Panc1 (cell line): ENCODE data around the gene TSEN15. TPM values are rescaled to one million over a fixed set of nuclear protein-coding genes. Genes with fewer than 3 reads are reported as not detected.

ENCODE experiments used
- ATAC-seq: fragments of 200-7000 bp; cut with Tn5 transposase; 2 replicates; pipeline ENCODE4 v1.9.1; 2020; ENCODE audit warnings: mild to moderate bottlenecking, moderate library complexity
- BruUV-seq: library from RNA; stranded (reverse); fragments of 400-500 nt; replicated peaks from 2 replicates; lab custom pipeline; 2021; lab: Mats Ljungman, UMichigan
- CTCF ChIA-PET: fragments of 300-600 bp; sonication (Branson Sonifier 250); formaldehyde crosslinking; loops from one replicate; lab custom pipeline; 2022; ENCODE audit warnings: antibody characterized with exemption; lab: Charles Lee
- POLR2A ChIA-PET: fragments of 300-600 bp; sonication (Branson Sonifier 250); formaldehyde crosslinking; loops from one replicate; lab custom pipeline; 2022; ENCODE audit warnings: antibody characterized with exemption; lab: Charles Lee
- DNase-seq: peaks from one replicate; pipeline ENCODE4 v3.0.0-alpha.2; 2010; ENCODE audit warnings: low read depth, low spot score
- H3K27ac ChIP-seq: 2 replicates; pipeline ENCODE4 v1.5.1; 2011; ENCODE audit warnings: mild to moderate bottlenecking, low read length, inconsistent platforms
- H3K27me3 ChIP-seq: fragments of 200-500 bp; sonication (Bioruptor generic); 2 replicates; pipeline ENCODE4 v1.6.0; 2014; ENCODE audit warnings: low read length, inconsistent platforms; ENCODE audit not compliant: control insufficient read depth, insufficient read depth
- H3K36me3 ChIP-seq: fragments of 200-500 bp; sonication (Bioruptor generic); 2 replicates; pipeline ENCODE4 v1.5.1; 2014; ENCODE audit warnings: inconsistent platforms, mild to moderate bottlenecking, low read length, moderate library complexity; ENCODE audit not compliant: control insufficient read depth, insufficient read depth
- H3K4me1 ChIP-seq: 2 replicates; pipeline ENCODE4 v1.5.1; 2011; ENCODE audit warnings: inconsistent platforms, mild to moderate bottlenecking, low read length, moderate library complexity; ENCODE audit not compliant: control insufficient read depth, insufficient read depth
- H3K4me3 ChIP-seq, 2 experiments: 2 replicates each; pipeline ENCODE4 v1.5.1; 2011 to 2012; ENCODE audit warnings: low read depth in 2 of 2, low read length in 2 of 2, mild to moderate bottlenecking in 2 of 2, inconsistent platforms in 1 of 2, moderate library complexity in 1 of 2
- H3K9me3 ChIP-seq: fragments of 200-500 bp; sonication (Bioruptor generic); 2 replicates; pipeline ENCODE4 v1.5.1; 2014; ENCODE audit warnings: low read depth, mild to moderate bottlenecking, inconsistent platforms, low read length, moderate library complexity; ENCODE audit not compliant: control insufficient read depth, insufficient read depth
- CTCF ChIP-seq: fragments of 450-650 bp; IDR thresholded peaks from 2 replicates; pipeline ENCODE4 v1.5.1; 2017; ENCODE audit warnings: mild to moderate bottlenecking
- POLR2AphosphoS5 ChIP-seq: IDR thresholded peaks from 2 replicates; pipeline ENCODE4 v1.6.1; 2012; ENCODE audit warnings: mild to moderate bottlenecking, low read depth, low read length, moderate library complexity
- SIN3A ChIP-seq: IDR thresholded peaks from 2 replicates; pipeline ENCODE4 v1.6.1; 2012; ENCODE audit warnings: low read depth, mild to moderate bottlenecking, low read length, moderate library complexity, borderline replicate concordance; ENCODE audit not compliant: insufficient read depth
- TCF7L2 ChIP-seq: IDR thresholded peaks from 2 replicates; pipeline ENCODE4 v1.6.1; 2011; ENCODE audit warnings: mild to moderate bottlenecking, low read depth, low read length, inconsistent platforms
- in situ Hi-C: cut with HindIII; loops from 2 replicates; pipeline ENCODE4 v1.10.0; 2016; ENCODE audit warnings: low sequenced_read_pairs, low pct_unique_long_range_greater_than_20kb
- intact Hi-C: fragments of 100-400 bp; cut with micrococcal nuclease; formaldehyde crosslinking; loops from one replicate; pipeline ENCODE4 v1.10.0; 2022; ENCODE audit not compliant: unreplicated experiment
- total RNA-seq: library from RNA; stranded (reverse); gene quantifications from one replicate; pipeline ENCODE4 v1.2.1, GENCODE V29; 2021; ENCODE audit not compliant: unreplicated experiment
- TF ChIP-seq, protein P1 (sequence below), 2 experiments: IDR thresholded peaks; 2 replicates each; pipeline ENCODE4 v1.6.1; 2011 to 2012; ENCODE audit warnings: low read depth in 2 of 2, control low read depth in 1 of 2, low read length in 1 of 2, mild to moderate bottlenecking in 1 of 2, moderate library complexity in 1 of 2; ENCODE audit not compliant: insufficient read depth in 1 of 2

TSEN15 gene
- total RNA-seq, 1 experiment from 2014 or later, result 31.4 TPM

GRCh38 chr1:184019506-184019905 is 32.0 kb upstream of the TSEN15 start:
- in situ Hi-C loops, result no loop called here
- POLR2A ChIA-PET, result no interaction called here
- no TSS peak for BruUV-seq

DNA sequence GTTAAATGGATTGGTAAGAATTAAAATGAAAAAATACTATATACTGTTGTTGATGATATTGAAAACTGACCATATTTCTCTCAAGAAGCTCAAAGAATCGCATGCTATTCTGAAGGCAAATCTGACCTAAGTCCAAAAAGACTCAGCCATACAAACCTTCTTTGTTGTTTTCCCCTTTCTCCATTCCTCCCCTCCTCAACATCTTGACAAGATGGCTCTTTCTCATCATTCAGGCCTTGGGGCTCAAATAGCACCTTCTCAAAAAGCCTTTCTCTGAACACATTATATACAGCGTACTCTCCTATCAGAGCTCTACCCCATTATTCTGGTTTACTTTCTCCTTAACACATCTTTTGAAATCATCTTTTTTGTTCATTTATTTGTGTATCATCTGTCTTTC is 31.2 kb upstream of the TSEN15 start:
- ChIA-PET POLR2A (no interaction called here), CTCF (no interaction called here)
- TF ChIP-seq POLR2AphosphoS5 (no peak), TCF7L2 (no peak), SIN3A (no peak)
- TF ChIP-seq, protein P1, sequence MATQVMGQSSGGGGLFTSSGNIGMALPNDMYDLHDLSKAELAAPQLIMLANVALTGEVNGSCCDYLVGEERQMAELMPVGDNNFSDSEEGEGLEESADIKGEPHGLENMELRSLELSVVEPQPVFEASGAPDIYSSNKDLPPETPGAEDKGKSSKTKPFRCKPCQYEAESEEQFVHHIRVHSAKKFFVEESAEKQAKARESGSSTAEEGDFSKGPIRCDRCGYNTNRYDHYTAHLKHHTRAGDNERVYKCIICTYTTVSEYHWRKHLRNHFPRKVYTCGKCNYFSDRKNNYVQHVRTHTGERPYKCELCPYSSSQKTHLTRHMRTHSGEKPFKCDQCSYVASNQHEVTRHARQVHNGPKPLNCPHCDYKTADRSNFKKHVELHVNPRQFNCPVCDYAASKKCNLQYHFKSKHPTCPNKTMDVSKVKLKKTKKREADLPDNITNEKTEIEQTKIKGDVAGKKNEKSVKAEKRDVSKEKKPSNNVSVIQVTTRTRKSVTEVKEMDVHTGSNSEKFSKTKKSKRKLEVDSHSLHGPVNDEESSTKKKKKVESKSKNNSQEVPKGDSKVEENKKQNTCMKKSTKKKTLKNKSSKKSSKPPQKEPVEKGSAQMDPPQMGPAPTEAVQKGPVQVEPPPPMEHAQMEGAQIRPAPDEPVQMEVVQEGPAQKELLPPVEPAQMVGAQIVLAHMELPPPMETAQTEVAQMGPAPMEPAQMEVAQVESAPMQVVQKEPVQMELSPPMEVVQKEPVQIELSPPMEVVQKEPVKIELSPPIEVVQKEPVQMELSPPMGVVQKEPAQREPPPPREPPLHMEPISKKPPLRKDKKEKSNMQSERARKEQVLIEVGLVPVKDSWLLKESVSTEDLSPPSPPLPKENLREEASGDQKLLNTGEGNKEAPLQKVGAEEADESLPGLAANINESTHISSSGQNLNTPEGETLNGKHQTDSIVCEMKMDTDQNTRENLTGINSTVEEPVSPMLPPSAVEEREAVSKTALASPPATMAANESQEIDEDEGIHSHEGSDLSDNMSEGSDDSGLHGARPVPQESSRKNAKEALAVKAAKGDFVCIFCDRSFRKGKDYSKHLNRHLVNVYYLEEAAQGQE (IDR thresholded peaks at IDR 0.05; ENCODE audit: insufficient read depth in 1 of 2, low read depth in 2 of 2, low read length in 1 of 2), result no peak
- intact Hi-C loops (no loop called here), in situ Hi-C loops (no loop called here)
- Histone ChIP-seq H3K36me3 (no peaks in the 10 kb centered on the region), H3K4me3 (no peak overlapping the region), H3K27me3 (no peaks in the 10 kb centered on the region), H3K4me1 (no peaks in the 10 kb centered on the region), H3K27ac (no peak overlapping the region), H3K9me3 (no peaks in the 10 kb centered on the region)
- no TSS peak for BruUV-seq
- DNase-seq (no peak), ATAC-seq (no peak)

More at GRCh38 chr1:184019506-184019905, 32.0 kb upstream of the TSEN15 start:
- DNase-seq (no peak), ATAC-seq (no peak)
- intact Hi-C loops, result no loop called here
- H3K27ac ChIP-seq, result no peak overlapping the region
- CTCF ChIA-PET, result no interaction called here
- no peaks in the 10 kb centered on the region for H3K27me3 ChIP-seq
- no peak overlapping the region for H3K4me3 ChIP-seq
- no peak for TF ChIP-seq CTCF
- TF ChIP-seq TCF7L2, result no peak
- no peak for TF ChIP-seq POLR2AphosphoS5
- no peak for TF ChIP-seq SIN3A
- TF ChIP-seq, protein P1 (IDR thresholded peaks at IDR 0.05; ENCODE audit: insufficient read depth in 1 of 2, low read depth in 2 of 2, low read length in 1 of 2), result no peak
- H3K36me3 ChIP-seq, result no peaks in the 10 kb centered on the region
- H3K4me1 ChIP-seq, result no peaks in the 10 kb centered on the region
- no peaks in the 10 kb centered on the region for H3K9me3 ChIP-seq
